GM21825 (cell line): Measurements from ENCODE around the gene HMCN2.

Experiments
- ATAC-seq: cut with Tn5 transposase; IDR thresholded peaks from one replicate; pipeline ENCODE4 v1.9.1; 2021; ENCODE audit warnings: mild to moderate bottlenecking, moderate library complexity; ENCODE audit not compliant: unreplicated experiment

Gene HMCN2

GRCh38 chr9:130359819-130360218, 94.3 kb downstream of the HMCN2 start:
- ATAC-seq, result no peak

- no peak for ATAC-seq
Observed at GRCh38 chr9:130360672-130361071, 95.1 kb downstream of the HMCN2 start.

GRCh38 chr9:130361873-130362362, 96.4 kb downstream of the HMCN2 start:
- ATAC-seq, result no peak

DNA sequence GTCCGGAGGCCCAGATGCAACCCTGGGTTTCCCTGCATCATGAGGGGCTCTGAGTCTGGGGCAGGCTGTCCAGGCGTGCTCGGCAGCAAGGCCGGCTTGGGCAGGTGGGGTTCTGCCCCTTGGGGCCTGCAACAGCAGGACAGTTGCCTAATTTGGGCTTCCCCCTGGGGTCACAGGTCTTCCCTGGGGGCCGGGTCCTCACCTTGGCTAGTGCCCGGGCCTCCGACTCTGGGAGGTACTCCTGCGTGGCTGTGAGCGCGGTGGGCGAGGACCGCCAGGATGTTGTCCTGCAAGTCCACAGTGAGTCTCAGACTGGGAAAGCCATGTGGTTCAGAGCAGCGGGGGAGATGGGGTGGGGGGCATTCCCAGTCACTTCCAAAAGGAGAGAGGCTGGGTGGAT, 97.1 kb downstream of the HMCN2 start:
- ATAC-seq, result no peak

GRCh38 chr9:130363755-130364404, 98.3 kb downstream of the HMCN2 start:
- ATAC-seq, result no peak

- ATAC-seq, result no peak
Observed at GRCh38 chr9:130364619-130365322, 99.2 kb downstream of the HMCN2 start.

- no peak for ATAC-seq
Observed at GRCh38 chr9:130365323-130365721, 99.8 kb downstream of the HMCN2 start.

GRCh38 chr9:130366072-130366471, 100.5 kb downstream of the HMCN2 start:
- ATAC-seq, result no peak

DNA sequence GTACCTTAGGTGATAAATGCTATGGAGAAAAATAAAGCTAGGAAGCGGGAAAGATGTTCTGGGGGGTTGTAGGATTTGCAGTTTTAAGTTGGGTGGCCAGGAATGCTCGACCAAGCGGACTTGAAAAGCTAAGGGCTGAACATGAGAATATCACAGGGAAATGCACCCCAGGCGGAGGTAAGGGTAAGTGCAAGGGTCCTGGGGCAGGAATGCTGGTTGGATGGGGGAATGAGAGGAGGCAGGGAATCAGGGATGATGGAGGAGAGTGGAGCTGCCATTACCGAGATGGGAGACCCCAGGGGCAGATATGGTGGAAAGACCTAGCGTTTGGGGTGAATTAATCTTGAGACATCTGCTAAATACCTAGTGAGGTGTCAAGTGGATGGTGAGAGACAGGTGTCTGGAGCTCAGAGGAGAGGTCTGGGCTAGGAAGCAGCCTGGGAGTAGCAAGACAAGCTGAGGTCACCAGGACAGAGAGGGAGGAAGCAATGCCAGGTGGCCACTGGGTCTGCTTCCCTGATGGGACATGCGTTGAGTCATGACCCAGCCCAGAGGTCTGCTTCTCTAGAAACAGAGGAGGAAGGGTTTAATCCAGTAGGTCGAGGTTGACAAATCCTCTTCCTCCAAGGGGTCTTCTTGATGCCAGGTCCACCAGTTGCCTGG, 101.5 kb downstream of the HMCN2 start:
- no peak for ATAC-seq

GRCh38 chr9:130368631-130369103, 103.1 kb downstream of the HMCN2 start:
- no peak for ATAC-seq

DNA sequence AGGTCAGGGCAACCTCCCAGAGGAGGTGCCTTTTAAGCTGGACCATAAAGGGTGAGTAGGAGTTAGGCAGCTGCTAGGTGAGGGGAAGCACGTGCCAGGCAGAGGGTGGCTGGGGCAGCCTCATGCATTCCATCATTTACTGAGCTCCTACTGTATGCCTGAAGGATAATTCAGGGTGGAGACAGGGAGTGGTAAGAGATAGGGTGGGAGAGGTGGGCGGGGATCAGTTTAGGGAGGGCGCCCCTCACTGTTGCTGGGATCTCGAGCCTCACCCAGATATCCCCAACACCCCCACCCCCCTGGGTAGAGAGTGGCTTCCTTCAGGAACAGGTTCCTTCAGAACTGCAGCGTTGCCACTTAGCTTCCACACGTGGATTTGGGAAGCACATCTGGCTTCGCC, 104.7 kb downstream of the HMCN2 start:
- no peak for ATAC-seq

DNA sequence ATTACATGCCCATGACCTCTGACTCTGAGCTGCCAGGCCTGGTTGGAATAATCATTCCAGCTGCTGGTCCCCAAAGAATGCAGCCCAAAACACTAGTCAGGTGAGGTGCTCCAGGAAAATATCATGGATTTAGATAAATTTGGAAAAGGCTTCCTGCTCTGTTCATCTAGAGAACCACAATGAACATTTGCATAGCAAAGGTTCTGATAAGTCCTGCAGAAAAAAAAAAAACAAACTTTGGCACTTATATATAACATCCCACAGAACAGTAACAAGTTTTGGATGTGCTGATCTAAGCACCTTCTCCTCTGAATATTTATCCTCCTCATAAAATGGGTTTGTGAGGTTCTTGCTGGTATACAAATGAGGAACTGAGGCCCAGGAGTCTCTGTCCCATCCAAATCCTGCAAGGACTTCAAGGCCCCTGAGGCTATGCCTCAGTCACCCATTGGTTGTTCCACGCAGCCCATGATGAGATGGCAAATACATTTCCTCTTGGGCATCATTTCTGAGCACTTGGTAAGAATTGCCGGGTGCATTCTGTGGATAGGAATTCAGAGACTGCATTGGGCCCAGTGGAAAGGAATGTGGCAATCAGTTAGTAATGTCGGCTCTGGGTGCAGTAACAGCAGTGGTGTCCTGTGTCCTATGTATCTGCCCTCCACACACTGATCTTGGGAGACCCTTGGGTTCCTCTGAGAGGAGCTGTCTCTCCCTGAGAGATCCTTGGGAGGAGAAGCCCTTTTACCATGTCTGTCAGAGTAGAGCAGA, 105.8 kb downstream of the HMCN2 start:
- ATAC-seq, result no peak

DNA sequence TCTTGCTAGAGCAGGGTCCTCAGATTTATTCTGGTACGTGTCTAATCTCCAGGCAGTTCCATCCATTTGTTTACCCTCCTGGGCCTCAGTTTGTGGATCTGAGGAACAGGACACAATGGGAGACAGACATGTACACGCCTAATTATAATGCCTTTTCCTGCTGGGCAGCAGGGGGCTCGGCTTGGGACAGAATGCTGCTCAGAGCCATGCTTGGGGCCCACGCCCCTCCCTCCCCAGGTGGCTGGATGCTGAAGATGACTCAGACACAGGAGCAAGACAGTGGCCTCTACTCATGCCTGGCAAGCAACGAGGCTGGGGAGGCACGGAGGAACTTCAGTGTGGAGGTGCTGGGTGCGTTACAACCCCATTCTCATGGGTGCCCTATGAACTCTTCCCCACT, 106.5 kb downstream of the HMCN2 start:
- ATAC-seq, result no peak

GRCh38 chr9:130373679-130374325, 108.2 kb downstream of the HMCN2 start:
- ATAC-seq, result no peak

GRCh38 chr9:130377612-130378011, 112.1 kb downstream of the HMCN2 start:
- ATAC-seq, result no peak

DNA sequence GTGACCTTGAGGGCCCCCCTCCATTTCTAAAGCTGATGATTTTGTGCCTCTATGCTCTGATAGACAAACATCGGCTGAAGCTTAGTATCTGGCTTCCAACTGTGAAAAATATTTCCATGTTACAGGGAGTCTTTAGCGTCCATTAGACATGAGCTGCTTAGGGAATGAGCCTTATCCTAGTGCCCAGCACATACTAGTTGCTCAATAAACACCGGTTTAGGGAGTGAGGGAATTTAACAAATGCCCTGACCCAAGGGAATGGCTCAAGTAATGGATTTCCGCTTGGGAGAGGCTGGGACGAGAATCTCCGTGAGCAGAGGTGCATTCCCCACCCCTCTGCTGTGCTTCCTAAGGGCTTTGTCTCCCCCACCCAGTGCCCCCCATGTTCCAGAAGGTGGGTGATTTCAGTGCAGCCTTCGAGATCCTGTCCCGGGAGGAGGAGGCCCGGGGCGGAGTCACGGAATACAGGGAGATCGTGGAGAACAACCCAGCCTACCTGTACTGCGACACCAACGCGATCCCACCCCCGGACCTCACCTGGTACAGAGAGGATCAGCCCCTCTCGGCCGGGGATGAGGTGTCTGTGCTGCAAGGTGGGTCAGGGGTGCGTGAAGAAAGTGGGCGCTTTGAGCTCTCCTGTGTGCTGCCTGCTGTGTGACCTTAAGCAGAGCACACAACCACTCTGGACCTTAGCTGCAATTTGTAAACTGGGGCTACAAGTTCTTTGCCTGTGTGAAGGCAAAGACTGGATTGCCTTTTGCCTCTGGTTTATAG, 113.5 kb downstream of the HMCN2 start:
- no peak for ATAC-seq

DNA sequence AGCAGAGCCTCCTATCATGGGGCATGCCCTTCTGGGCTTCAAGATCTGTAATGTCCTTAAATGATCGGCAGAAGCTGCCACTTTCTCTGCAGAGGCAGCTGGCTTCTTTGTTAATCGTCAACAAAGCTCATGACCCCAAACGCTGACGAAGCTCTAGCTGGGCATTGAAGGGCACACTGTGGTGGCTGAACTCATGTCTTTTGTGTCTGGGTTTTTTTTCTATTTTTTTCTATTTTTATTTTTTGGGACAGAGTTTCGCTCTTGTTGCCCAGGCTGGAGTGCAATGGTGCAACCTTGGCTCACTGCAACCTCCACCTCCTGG, 114.0 kb downstream of the HMCN2 start:
- ATAC-seq, result no peak

DNA sequence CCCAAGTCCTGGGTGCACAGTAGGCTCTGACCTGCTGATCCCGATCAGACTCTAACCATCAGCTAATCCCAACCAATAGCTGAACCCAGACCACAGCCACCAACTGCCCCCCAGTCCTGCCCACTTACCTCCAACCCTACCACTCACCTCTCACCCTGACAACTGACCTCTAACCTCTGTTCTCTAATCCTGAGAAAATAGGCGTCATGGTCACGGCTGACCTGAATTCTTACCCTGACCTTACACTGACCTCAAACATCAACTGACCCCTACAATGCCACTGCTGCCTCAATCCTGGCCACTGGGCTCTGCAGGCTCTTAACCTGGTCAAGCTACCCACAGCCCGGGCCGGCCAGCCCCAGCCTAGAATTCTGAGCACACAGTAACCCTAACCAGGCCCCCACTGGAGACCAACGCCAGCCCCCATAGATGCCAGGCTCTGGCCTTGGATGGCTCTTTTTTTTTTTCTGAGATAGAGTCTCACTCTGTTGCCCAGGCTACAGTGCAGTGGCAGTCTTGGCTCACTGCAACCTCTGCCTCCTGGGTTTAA, 115.4 kb downstream of the HMCN2 start:
- no peak for ATAC-seq

DNA sequence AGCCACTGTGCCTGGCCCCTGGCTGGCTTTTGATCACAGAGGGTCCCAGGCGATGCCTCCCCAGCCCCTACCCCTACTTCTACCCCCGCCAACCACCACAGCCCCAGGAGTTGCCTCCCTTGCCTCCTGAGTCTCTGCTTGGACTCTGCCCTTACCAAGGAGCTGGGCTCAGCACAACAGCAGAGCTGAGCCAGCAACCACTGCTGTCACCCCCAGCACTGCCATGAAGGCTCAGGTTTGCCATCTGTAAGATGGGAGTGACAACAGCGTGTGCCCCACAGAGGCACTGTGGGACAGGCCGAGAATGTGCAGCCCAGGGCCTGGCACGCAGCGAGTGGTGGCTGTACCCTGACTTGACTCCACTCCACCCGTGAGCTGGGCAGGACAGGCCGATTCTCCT, 116.1 kb downstream of the HMCN2 start:
- ATAC-seq, result no peak

DNA sequence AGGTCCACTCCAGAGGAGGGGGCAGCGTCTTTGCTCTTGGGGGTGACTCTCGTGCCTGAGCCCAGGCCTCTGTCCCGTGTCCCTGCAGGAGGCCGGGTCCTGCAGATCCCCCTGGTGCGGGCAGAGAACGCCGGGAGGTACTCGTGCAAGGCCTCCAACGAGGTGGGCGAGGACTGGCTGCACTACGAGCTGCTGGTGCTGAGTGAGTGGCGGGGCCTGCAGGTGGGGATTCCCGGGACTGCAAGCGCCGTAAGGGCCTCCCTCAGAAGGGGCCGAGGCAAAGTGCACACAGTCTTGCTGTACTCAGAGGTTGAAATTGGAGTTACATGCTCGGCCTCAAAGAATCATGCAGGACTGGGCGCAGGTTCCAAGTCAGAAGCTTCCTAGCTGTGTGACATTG, 116.5 kb downstream of the HMCN2 start:
- no peak for ATAC-seq
